NCI-H69 (cell line): ENCODE results near the gene HS1BP3.

ENCODE experiments used
- DNase-seq: peaks from one replicate; lab custom pipeline; 2025; lab: John Stamatoyannopoulos, UW

The HS1BP3 gene

GRCh38 chr2:20584399-20585358 lies 66.2 kb downstream of the HS1BP3 start:
- no peak for DNase-seq

- no peak for DNase-seq
These were observed 66.9 kb downstream of the HS1BP3 start for GRCh38 chr2:20584045-20584398.

GRCh38 chr2:20583425-20583881 lies 67.4 kb downstream of the HS1BP3 start:
- DNase-seq, result no peak

- DNase-seq, result no peak
These were observed 68.2 kb downstream of the HS1BP3 start for GRCh38 chr2:20582600-20583221.

GRCh38 chr2:20580690-20581437 lies 70.0 kb downstream of the HS1BP3 start:
- DNase-seq, result no peak

- DNase-seq, result no peak
These were observed 71.0 kb downstream of the HS1BP3 start for GRCh38 chr2:20579866-20580265.

- DNase-seq, result no peak
These were observed 71.7 kb downstream of the HS1BP3 start for GRCh38 chr2:20578895-20579825.

GRCh38 chr2:20578266-20578894 lies 72.5 kb downstream of the HS1BP3 start:
- DNase-seq, result no peak

- no peak for DNase-seq
These were observed 73.2 kb downstream of the HS1BP3 start for GRCh38 chr2:20577495-20578235.

GRCh38 chr2:20576598-20577115 lies 74.2 kb downstream of the HS1BP3 start:
- no peak for DNase-seq

GRCh38 chr2:20575935-20576597 lies 74.8 kb downstream of the HS1BP3 start:
- DNase-seq, result no peak

GRCh38 chr2:20575414-20575813 lies 75.5 kb downstream of the HS1BP3 start:
- DNase-seq, result no peak

- DNase-seq, result no peak
These were observed 76.0 kb downstream of the HS1BP3 start for GRCh38 chr2:20574930-20575329.

GRCh38 chr2:20574423-20574911 lies 76.4 kb downstream of the HS1BP3 start:
- DNase-seq, result no peak

GRCh38 chr2:20573620-20574422 lies 77.1 kb downstream of the HS1BP3 start:
- DNase-seq, result peak; percentile 38

- DNase-seq, result no peak
These were observed 78.7 kb downstream of the HS1BP3 start for GRCh38 chr2:20572221-20572620.

- DNase-seq, result no peak
These were observed 79.2 kb downstream of the HS1BP3 start for GRCh38 chr2:20571644-20572215.

- no peak for DNase-seq
These were observed 79.7 kb downstream of the HS1BP3 start for GRCh38 chr2:20571231-20571630.
